Fibroblast of mammary gland (primary cell): ENCODE results near the gene GLT1D1.

Experiments
- DNase-seq: peaks from one replicate; pipeline ENCODE4 v3.0.0-alpha.2; 2010; ENCODE audit warnings: low read depth
- H3K4me3 ChIP-seq: 2 replicates; pipeline ENCODE4 v1.5.1; 2011; ENCODE audit warnings: low read depth, mild to moderate bottlenecking, low read length, moderate library complexity; ENCODE audit not compliant: control insufficient read depth
- TF ChIP-seq, protein P1 (sequence below): conservative IDR thresholded peaks from 2 replicates; pipeline ENCODE4 v1.5.1; 2011; ENCODE audit warnings: low read depth, low read length, inconsistent platforms; ENCODE audit not compliant: control insufficient read depth, insufficient read depth

The GLT1D1 gene

DNA sequence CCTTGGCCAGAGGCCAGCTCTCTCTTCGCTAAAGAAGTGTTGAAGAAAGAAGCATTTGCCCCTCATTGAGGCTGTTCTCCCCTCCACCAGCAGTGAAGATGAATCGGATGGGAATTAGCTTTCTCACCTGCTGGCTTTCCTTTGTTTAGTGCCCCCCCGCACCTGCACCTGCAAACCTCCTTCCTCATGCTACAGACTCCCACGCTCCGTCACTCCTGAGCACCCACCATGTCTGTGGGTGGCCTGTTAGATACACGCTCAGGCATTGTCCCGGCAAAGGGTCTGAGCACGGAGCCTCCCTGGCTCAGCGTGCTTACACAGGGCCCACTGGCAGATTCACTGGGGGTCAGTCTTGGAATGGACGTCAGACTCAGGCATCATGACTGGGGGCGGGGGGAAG lies 121.6 kb downstream of the GLT1D1 start:
- TF ChIP-seq, protein P1, sequence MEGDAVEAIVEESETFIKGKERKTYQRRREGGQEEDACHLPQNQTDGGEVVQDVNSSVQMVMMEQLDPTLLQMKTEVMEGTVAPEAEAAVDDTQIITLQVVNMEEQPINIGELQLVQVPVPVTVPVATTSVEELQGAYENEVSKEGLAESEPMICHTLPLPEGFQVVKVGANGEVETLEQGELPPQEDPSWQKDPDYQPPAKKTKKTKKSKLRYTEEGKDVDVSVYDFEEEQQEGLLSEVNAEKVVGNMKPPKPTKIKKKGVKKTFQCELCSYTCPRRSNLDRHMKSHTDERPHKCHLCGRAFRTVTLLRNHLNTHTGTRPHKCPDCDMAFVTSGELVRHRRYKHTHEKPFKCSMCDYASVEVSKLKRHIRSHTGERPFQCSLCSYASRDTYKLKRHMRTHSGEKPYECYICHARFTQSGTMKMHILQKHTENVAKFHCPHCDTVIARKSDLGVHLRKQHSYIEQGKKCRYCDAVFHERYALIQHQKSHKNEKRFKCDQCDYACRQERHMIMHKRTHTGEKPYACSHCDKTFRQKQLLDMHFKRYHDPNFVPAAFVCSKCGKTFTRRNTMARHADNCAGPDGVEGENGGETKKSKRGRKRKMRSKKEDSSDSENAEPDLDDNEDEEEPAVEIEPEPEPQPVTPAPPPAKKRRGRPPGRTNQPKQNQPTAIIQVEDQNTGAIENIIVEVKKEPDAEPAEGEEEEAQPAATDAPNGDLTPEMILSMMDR, result no peak
- no peak overlapping the region for H3K4me3 ChIP-seq
- no peak for DNase-seq

GRCh38 chr12:128976120-128976738 lies 123.0 kb downstream of the GLT1D1 start:
- TF ChIP-seq, protein P1, result no peak
- no peak for DNase-seq
- no peak overlapping the region for H3K4me3 ChIP-seq

DNA sequence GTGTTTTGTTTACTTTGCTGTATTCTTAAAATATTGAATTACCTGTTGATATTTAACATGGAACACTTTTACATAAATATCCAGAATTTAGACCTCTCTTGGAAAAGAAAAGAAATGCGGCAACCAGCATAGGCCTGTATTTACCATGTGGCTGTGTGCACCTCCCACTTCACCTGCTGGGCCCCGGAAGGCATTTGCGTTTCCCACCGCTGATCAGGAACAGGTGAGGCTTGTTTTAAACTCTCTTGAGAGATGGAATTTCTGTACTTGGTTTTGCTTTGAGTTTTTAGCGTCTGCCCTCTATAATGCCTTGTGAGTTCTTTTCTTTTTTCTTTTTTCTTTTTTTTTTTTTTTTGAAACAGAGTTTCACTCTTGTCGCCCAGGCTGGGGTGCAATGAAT lies 124.2 kb downstream of the GLT1D1 start:
- H3K4me3 ChIP-seq, result no peak overlapping the region
- TF ChIP-seq, protein P1, result no peak
- no peak for DNase-seq

DNA sequence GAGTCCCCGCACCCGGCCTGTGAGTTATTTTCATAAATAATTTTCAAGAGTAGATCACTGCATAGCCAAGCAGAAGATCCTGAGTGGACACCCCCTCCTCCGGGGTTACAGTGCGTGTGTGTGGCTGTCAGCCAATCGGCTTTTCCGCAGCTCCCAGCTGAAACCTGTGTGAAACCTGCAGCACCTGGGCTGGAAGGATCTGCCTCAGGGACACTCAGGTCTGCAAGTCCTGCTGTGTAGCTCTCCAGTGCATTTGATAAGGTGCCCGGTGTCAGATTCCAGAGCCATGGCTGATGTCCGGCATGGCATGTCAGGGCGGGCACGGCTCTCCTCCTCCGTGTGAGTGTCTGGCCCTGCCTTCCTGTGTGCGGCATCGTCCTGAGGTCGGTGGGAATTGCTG lies 124.8 kb downstream of the GLT1D1 start:
- TF ChIP-seq, protein P1, result no peak
- no peak overlapping the region for H3K4me3 ChIP-seq
- no peak for DNase-seq

- no peak overlapping the region for H3K4me3 ChIP-seq
- no peak for DNase-seq
- TF ChIP-seq, protein P1, result no peak
Measured at GRCh38 chr12:128980623-128981022, 127.3 kb downstream of the GLT1D1 start.

- TF ChIP-seq, protein P1, result no peak
- no peak for DNase-seq
- no peak overlapping the region for H3K4me3 ChIP-seq
Measured at GRCh38 chr12:128981971-128982533, 128.8 kb downstream of the GLT1D1 start.
